GM18907 (cell line): ENCODE results near the gene ACP6.

ENCODE experiments used
- ATAC-seq: cut with Tn5 transposase; IDR thresholded peaks from one replicate; pipeline ENCODE4 v1.9.1; 2021; ENCODE audit warnings: mild to moderate bottlenecking, moderate library complexity; ENCODE audit not compliant: unreplicated experiment

The ACP6 gene

GRCh38 chr1:147652306-147652705 is 18.0 kb downstream of the ACP6 start:
- ATAC-seq: no peak

GRCh38 chr1:147651466-147651865 is 18.9 kb downstream of the ACP6 start:
- ATAC-seq: no peak

DNA sequence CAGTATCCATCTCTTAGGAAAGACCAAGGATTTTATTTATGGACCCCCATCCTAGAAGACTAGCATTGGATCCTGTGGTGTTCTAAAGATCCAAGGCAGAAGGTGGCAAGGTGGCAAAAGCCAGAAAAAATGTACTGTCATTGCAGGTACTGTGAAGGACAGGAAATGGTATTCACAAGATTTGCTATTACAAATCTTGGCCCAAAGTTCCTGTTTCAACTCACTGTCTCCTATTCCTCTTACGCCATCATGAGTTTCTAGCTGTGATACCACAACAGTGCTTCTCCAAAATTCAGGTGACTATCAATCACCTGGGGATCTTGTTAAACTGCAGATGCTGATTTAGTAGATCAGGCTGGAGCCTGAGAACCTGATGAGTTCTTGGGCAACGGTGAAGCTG is 21.4 kb downstream of the ACP6 start:
- no peak for ATAC-seq

- no peak for ATAC-seq
Observed at GRCh38 chr1:147647796-147648633, 22.3 kb downstream of the ACP6 start.

- no peak for ATAC-seq
Observed at GRCh38 chr1:147643974-147644373, 26.4 kb downstream of the ACP6 start.

GRCh38 chr1:147641695-147642592 is 28.4 kb downstream of the ACP6 start:
- no peak for ATAC-seq

DNA sequence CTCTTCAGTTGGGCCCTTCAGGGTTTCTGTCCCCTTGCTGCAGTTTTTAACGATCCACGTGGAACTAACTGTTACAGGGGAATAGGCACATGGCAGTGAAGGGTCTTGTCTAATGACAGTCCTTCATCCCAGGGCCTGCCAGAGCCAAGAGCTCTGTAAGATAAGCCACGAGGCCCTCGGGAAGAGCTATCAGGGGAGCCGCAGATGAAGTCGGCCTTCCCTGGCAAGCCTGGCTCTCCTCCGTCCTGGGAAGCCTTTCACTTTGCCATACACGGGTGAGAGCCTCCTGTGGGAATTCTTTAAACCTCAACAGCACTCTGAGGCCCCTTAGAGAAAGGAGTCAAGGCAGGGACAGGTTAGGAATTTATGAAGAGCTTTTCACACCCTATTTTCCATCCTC is 29.0 kb downstream of the ACP6 start:
- ATAC-seq: no peak

- peak; percentile 96 for ATAC-seq
Observed at GRCh38 chr1:147640553-147641165, 29.7 kb downstream of the ACP6 start.

DNA sequence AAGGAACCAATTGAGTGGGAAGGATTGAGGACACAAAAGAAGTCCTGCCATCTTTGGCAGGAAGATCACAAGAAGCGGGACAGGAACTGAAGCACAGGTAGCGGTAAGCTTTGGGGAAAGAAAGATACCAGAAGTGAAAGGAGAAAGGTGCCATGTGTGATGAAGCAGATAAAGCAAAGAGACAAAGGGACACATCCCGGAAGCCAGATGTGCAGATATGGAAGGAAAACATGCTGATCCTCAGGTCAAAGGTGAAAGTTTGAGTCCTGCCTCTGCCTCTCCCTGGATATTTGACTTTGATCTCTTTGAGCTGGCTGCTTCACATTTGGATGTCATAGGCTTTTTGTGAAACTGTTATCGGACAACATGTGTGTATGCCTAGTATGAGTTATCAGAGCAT is 34.0 kb downstream of the ACP6 start:
- no peak for ATAC-seq

DNA sequence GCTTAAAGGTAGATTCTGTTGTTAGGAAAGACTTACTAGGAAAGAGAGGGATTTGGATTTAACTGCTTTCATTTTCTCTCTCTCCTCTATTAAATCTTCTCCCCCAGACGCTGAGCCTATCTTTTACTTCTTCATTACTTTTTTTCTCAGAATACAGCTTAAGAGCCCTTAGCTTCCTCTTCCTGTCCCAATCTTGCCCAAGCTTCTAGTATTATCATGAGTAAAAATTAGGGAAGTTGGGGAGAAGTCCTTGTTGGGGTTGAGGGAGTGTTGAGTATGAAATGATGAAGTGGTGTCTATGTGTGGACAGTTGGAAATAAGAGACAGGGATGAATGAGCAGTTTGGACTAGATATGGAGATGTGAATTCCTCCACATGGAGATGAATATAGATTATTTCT is 35.0 kb downstream of the ACP6 start:
- no peak for ATAC-seq

- no peak for ATAC-seq
Observed at GRCh38 chr1:147634645-147635044, 35.7 kb downstream of the ACP6 start.

- no peak for ATAC-seq
Observed at GRCh38 chr1:147633759-147634158, 36.6 kb downstream of the ACP6 start.

- ATAC-seq: no peak
Observed at GRCh38 chr1:147631839-147632238, 38.5 kb downstream of the ACP6 start.

- ATAC-seq: no peak
Observed at GRCh38 chr1:147630447-147630846, 39.9 kb downstream of the ACP6 start.

- no peak for ATAC-seq
Observed at GRCh38 chr1:147630022-147630421, 40.3 kb downstream of the ACP6 start.

DNA sequence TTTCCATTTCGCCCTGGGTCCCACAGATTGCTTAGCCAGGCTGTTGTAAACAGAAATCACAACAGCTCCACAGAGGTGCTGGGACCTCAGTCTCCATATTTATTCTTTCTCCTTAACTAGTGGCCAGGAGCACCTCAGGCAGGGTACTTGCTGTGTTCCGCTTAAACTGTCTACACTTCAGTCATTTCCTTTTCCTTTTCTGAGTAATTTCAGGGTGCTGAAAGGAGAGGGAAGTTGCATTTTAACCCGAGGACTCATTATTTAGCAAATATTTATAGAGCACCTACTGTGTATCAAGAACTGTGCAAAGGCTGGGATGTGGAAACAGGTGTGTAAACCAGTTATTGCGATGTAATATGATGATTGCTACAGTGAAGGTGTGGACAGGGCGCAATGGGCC is 41.9 kb downstream of the ACP6 start:
- ATAC-seq: no peak

- peak; percentile 70 for ATAC-seq
Observed at GRCh38 chr1:147627435-147628110, 42.8 kb downstream of the ACP6 start.

DNA sequence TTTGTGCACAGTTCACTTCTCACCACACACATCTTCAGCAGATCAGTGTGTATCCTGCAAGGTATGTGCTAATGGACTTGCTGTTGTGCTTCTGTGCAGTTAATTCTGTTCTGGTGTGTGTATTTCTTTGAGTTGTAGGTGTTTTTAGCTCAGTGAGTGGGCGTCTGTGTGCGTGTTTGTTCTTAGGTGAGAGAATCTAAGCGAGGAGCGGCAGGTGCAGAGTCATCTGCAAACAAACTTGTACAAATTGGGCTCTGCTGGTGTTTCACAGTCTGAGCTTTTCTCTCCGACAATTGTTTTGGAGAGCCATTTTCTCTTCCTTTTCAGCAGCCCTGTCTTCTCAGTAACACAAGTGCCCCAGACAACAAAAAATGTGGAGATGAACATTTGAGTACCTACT is 43.6 kb downstream of the ACP6 start:
- no peak for ATAC-seq

- ATAC-seq: no peak
Observed at GRCh38 chr1:147626291-147626690, 44.0 kb downstream of the ACP6 start.

DNA sequence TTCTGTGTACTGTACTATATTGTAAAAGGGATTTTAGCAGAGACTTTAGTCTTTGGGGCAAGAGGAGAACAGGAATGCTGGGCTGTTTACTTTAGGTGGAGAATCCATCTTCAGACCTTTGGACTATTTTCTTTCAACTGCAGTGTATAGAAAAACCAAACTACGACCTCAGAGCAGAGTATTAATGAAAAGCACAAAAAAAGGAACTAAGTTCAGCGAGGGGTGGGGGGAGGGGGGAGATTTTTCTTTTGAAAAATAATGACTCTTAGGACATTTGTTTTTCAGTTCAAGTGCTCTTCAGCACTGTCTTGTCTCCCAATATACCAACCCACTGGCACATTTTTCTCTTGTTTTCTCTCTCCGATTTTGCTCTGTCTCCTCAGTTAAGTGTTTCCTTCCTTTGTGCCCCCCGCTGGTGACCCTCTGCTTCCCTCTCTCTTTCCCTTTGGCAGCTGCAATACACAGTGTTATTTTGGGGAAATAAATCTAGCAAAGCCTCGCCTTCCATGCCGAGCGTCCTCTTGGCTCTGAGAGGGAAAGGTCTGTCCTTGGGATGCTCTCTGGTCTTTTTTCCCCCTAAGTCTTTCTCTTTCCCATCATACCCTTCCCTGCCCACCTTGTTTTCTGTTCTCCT is 44.8 kb downstream of the ACP6 start:
- ATAC-seq: no peak

DNA sequence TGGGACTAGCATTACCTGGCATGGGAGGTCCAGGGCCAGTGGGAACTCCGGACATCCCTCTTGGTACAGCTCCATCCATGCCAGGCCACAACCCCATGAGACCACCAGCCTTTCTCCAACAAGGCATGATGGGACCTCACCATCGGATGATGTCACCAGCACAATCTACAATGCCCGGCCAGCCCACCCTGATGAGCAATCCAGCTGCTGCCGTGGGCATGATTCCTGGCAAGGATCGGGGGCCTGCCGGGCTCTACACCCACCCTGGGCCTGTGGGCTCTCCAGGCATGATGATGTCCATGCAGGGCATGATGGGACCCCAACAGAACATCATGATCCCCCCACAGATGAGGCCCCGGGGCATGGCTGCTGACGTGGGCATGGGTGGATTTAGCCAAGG is 45.8 kb downstream of the ACP6 start:
- no peak for ATAC-seq
